Measurements from ENCODE around the gene DSCAML1. TPM values are rescaled to one million over a fixed set of nuclear protein-coding genes. Genes with fewer than 3 reads are reported as not detected.

The DSCAML1 gene
- total and polyA plus RNA-seq, 10 of the 15 experiments (the other 5 are each of a cell fraction or from before 2014, with no cell fraction given): 0.03 to 0.18 (median 0.06) TPM; not detected in 1

GRCh38 chr11:117717485-117718314, 79.3 kb downstream of the DSCAML1 start (continued):
- TF ChIP-seq NFXL1 (IDR thresholded peaks at IDR 0.05; ENCODE audit: borderline replicate concordance) (no peak), POLR2A (IDR thresholded peaks at IDR 0.05; ENCODE audit: low read depth, low read length) (no peak), IKZF1 (conservative IDR thresholded peaks at IDR 0.05) (no peak), YY1 (IDR thresholded peaks at IDR 0.05; ENCODE audit: low read depth, low read length) (no peak), REST (IDR thresholded peaks at IDR 0.05; ENCODE audit: low read depth, low read length) (no peak), SUZ12 (IDR thresholded peaks at IDR 0.05; ENCODE audit: unreplicated experiment) (no peak), RELA (IDR thresholded peaks at IDR 0.05; ENCODE audit: borderline replicate concordance, partially characterized antibody) (no peak)

Data from GM12878 (cell line).